ENCODE data around the gene FMN2.

DNA sequence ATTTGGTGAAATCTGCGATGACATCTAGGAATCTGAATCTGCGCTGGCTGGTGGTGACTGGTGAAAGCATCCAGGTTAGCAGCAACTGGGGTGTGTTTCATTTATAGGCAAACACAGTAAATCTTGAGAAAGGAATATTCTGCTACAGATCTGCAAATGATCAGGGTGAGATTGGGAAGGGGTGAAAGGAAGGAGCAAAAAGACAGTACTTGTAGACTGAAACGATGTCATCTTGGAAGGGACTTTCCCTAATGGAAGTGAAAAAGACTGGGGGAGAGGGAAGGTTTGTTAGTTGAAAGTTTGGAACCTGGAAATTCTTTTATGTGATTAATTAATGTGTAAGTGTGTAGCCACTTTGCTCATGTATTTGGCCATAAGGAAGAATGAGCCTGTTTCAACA lies 228.3 kb downstream of the FMN2 start:
- no peak for TF ChIP-seq EP300 (IDR thresholded peaks at IDR 0.05)
- TF ChIP-seq, protein P1, sequence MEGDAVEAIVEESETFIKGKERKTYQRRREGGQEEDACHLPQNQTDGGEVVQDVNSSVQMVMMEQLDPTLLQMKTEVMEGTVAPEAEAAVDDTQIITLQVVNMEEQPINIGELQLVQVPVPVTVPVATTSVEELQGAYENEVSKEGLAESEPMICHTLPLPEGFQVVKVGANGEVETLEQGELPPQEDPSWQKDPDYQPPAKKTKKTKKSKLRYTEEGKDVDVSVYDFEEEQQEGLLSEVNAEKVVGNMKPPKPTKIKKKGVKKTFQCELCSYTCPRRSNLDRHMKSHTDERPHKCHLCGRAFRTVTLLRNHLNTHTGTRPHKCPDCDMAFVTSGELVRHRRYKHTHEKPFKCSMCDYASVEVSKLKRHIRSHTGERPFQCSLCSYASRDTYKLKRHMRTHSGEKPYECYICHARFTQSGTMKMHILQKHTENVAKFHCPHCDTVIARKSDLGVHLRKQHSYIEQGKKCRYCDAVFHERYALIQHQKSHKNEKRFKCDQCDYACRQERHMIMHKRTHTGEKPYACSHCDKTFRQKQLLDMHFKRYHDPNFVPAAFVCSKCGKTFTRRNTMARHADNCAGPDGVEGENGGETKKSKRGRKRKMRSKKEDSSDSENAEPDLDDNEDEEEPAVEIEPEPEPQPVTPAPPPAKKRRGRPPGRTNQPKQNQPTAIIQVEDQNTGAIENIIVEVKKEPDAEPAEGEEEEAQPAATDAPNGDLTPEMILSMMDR (IDR thresholded peaks at IDR 0.05), result no peak
